OCI-LY3 (cell line): ENCODE results near the gene EPYC.

ENCODE experiments used
- CTCF ChIP-seq: fragments of 200-600, 300-600 bp; sonication (generic); IDR thresholded peaks from 2 replicates; pipeline ENCODE4 v1.5.1; 2014; ENCODE audit warnings: antibody characterized with exemption, low read length, low read depth
- EZH2phosphoT487 ChIP-seq: fragments of 200-600 bp; shearing (Covaris generic); IDR thresholded peaks from 2 replicates; pipeline ENCODE4 v1.6.1; 2018; ENCODE audit warnings: antibody characterized with exemption, mixed run types, low read depth

- TF ChIP-seq CTCF (no peak), EZH2phosphoT487 (no peak)
Observed at GRCh38 chr12:90969346-90969745, 35.4 kb downstream of the EPYC start.
